Measurements from ENCODE around the gene TRIM71.

- TF ChIP-seq CTCF (optimal IDR thresholded peaks at IDR 0.05 in 1 of 3, IDR thresholded peaks at IDR 0.05 in 1 of 3, conservative IDR thresholded peaks at IDR 0.05 in 1 of 3; ENCODE audit: extremely low read depth in 1 of 3, insufficient read depth in 2 of 3, low read length in 3 of 3) (no peak), EZH2 (IDR thresholded peaks at IDR 0.05; ENCODE audit: low read length) (no peak)
Observed at GRCh38 chr3:32825601-32826375, 8.0 kb downstream of the TRIM71 start.

Measured in keratinocyte (primary cell).